Colonic mucosa (tissue), 4 donors: ENCODE data around the gene HDAC9. TPM values are rescaled to one million over a fixed set of nuclear protein-coding genes. Genes with fewer than 3 reads are reported as not detected.

Experiments
- DNase-seq: peaks from one replicate; pipeline ENCODE4 v3.0.0-alpha.2; 2020
- H3K27ac ChIP-seq: fragments of 200-600 bp; one replicate; pipeline ENCODE4 v1.8.0; 2021
- H3K27me3 ChIP-seq: fragments of 200-600 bp; one replicate; pipeline ENCODE4 v1.8.0; 2021
- H3K36me3 ChIP-seq: fragments of 200-600 bp; one replicate; pipeline ENCODE4 v1.8.0; 2021
- H3K4me1 ChIP-seq: fragments of 200-600 bp; one replicate; pipeline ENCODE4 v1.8.0; 2021; ENCODE audit warnings: mild to moderate bottlenecking
- H3K4me3 ChIP-seq: fragments of 200-600 bp; one replicate; pipeline ENCODE4 v1.8.0; 2021
- H3K9ac ChIP-seq, 2 donors: one replicate each; pipeline ENCODE4 v1.7.0; 2013; ENCODE audit warnings: control low read depth in 2 of 2, low read depth in 2 of 2, low read length in 2 of 2
- H3K9me3 ChIP-seq: fragments of 200-600 bp; one replicate; pipeline ENCODE4 v1.8.0; 2021
- intact Hi-C: fragments of 100-400 bp; cut with DNase I; formaldehyde crosslinking; loops from one replicate; pipeline ENCODE4 v1.14.1; 2022
- total RNA-seq, 2 donors: library from RNA; stranded (reverse); fragmentation: NEBNext Ultra II Directional in 1 of 2; extraction: Animal tissue kit (Norgen Biotek cat#: 25700) in 1 of 2; gene quantifications; one replicate each; pipeline ENCODE4 v1.2.1, GENCODE V29; 2021
- TF ChIP-seq, protein P1 (sequence below): fragments of 200-600 bp; IDR thresholded peaks from one replicate; pipeline ENCODE4 v1.8.0; 2022; ENCODE audit warnings: antibody characterized with exemption, mild to moderate bottlenecking
- donor health status: healthy.
- donor health status: DM: no; HTN: no; CAD: no.
- donor health status: DM: no; HTN: no; CAD: no.

Gene HDAC9
- total RNA-seq, 2 donors from 2014 or later = 2.6 to 8.7 TPM

DNA sequence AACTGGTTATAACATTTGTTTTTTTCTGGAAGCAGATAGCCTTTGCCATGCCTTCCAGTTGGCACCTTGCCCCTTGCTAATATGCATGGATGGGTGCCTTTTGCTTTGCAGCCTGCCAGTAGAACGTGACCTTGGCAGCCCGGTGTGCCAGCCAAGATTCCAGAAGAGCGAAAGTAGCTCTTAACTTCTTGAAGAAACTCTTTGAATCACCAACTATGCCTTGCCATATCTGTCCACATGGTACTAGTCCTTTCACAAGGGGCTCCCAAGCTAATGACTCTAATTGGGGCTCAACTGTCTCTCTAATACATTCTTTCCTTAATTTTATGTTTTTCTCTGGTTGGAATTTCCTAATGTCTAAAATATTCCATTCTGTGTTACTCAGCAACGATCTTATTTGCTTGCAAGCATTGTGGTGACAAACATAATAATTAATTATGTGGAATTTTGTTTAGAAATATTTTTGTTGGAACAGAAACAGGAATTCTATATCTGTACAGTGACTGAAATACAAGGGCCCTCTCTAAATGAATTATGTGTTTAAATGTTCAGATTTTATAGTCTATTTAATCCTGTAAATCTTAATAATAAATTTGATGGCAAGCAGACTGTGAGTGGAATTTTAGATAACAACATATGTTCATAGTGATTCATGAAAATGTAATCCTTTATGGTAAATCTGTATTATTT is 45.8 kb downstream of the HDAC9 start:
- intact Hi-C loops = no loop called here
- H3K9ac ChIP-seq = no peak overlapping the region
- no peaks in the 10 kb centered on the region for H3K36me3 ChIP-seq
- H3K4me3 ChIP-seq = no peak overlapping the region
- no peaks in the 10 kb centered on the region for H3K9me3 ChIP-seq
- H3K4me1 ChIP-seq = no peaks in the 10 kb centered on the region
- TF ChIP-seq, protein P1, sequence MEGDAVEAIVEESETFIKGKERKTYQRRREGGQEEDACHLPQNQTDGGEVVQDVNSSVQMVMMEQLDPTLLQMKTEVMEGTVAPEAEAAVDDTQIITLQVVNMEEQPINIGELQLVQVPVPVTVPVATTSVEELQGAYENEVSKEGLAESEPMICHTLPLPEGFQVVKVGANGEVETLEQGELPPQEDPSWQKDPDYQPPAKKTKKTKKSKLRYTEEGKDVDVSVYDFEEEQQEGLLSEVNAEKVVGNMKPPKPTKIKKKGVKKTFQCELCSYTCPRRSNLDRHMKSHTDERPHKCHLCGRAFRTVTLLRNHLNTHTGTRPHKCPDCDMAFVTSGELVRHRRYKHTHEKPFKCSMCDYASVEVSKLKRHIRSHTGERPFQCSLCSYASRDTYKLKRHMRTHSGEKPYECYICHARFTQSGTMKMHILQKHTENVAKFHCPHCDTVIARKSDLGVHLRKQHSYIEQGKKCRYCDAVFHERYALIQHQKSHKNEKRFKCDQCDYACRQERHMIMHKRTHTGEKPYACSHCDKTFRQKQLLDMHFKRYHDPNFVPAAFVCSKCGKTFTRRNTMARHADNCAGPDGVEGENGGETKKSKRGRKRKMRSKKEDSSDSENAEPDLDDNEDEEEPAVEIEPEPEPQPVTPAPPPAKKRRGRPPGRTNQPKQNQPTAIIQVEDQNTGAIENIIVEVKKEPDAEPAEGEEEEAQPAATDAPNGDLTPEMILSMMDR = no peak
- H3K27ac ChIP-seq = no peak overlapping the region
- H3K27me3 ChIP-seq = no peaks in the 10 kb centered on the region
- DNase-seq = no peak

DNA sequence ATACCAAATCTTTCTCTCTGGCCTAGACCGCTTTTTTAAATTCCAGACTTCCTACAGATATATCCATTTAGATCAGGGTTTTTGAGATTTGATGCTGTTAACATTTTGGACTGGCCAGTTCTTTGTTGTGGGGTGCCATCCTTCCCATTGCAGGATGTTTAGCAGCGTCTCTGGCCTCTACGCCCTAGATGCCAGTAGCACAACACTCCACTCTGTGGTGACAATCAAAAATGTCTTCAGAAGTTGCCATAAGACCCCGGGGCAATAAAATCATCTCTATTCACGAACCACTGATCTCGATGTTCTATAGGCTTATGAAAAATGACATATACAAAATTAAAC is 46.3 kb downstream of the HDAC9 start:
- no peaks in the 10 kb centered on the region for H3K9me3 ChIP-seq
- H3K27me3 ChIP-seq = no peaks in the 10 kb centered on the region
- H3K4me3 ChIP-seq = no peak overlapping the region
- no peak overlapping the region for H3K9ac ChIP-seq
- intact Hi-C loops = no loop called here
- TF ChIP-seq, protein P1 = no peak
- peak overlapping the region; percentile 9 for H3K27ac ChIP-seq
- no peak for DNase-seq
- H3K36me3 ChIP-seq = no peaks in the 10 kb centered on the region
- no peaks in the 10 kb centered on the region for H3K4me1 ChIP-seq

DNA sequence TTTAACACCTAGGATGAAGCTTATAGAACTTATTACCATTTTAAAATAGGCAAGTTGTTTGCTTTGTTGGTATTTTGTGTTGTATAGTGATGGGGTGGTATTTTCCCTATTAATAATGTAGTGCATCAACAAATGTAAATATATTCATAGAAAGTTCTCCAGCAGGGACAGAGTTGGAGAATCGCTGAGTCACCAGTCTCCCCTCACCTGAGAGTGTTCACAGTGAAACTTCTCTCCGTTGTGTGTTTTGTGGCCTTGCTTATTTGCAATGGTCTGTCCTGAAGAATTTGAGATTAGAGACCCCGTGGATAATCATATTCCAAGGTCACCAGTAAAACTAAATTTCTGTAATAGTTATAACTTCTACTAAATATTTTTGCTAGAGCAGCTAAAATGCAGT is 51.0 kb downstream of the HDAC9 start:
- Histone ChIP-seq H3K9ac (no peak overlapping the region), H3K27me3 (no peaks in the 10 kb centered on the region), H3K27ac (no peak overlapping the region), H3K9me3 (no peaks in the 10 kb centered on the region), H3K36me3 (no peaks in the 10 kb centered on the region), H3K4me1 (no peaks in the 10 kb centered on the region), H3K4me3 (no peak overlapping the region)
- intact Hi-C loops = no loop called here
- no peak for DNase-seq
- TF ChIP-seq, protein P1 = no peak

DNA sequence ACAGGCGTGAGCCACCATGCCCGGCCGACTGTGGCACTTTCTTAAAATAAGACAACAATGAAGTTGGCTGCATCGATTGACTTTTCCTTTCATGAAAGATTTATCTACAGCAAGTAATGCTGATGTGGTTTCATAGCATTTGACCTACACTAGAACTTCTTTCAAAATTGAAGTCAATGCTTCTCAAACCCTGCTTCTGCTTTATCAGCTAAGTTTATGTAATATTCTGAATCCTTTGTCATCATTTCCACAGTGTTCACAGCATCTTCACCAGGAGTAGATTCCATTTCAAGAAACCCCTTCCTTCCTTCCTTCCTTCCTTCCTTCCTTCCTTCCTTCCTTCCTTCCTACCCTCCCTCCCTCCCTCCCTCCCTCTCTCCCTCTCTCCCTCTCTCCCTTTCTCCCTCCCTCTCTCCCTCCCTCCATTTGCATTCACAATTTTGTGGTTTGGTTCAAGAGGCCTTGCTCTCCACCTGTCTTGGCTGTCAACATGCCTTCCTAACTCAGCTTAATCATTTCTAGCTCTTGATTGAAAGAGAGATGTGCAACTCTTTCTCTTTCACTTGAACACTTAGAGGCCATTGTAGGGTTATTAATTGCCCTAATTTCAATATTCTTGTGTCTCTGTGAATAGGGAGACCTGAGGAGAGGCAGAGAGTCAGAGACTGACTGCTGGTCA is 52.1 kb downstream of the HDAC9 start:
- Histone ChIP-seq H3K27ac (no peak overlapping the region), H3K36me3 (no peaks in the 10 kb centered on the region), H3K27me3 (no peaks in the 10 kb centered on the region), H3K9me3 (no peaks in the 10 kb centered on the region), H3K9ac (no peak overlapping the region), H3K4me1 (no peaks in the 10 kb centered on the region), H3K4me3 (no peak overlapping the region)
- intact Hi-C loops = no loop called here
- TF ChIP-seq, protein P1 = no peak
- DNase-seq = no peak

DNA sequence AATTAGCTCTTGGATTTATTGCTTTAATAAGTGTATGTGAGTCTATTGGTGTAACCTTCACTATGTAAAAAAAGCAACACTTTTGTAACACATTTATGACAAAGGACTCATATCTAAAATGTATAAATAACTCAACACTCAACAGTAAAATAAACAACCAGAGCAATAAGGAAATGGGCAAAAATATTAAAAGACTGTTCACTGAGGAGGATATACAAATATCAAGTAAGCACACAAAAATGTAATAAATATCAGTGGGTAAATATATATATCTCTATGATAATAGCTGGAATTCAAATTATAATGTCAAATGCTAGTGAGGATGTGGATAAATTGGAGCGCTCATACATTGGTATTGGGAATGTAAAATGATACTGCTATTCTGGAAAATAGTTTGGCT is 53.0 kb downstream of the HDAC9 start:
- H3K4me3 ChIP-seq = no peak overlapping the region
- H3K36me3 ChIP-seq = no peaks in the 10 kb centered on the region
- H3K27ac ChIP-seq = no peak overlapping the region
- H3K9ac ChIP-seq = no peak overlapping the region
- H3K9me3 ChIP-seq = no peaks in the 10 kb centered on the region
- DNase-seq = no peak
- TF ChIP-seq, protein P1 = no peak
- H3K4me1 ChIP-seq = no peaks in the 10 kb centered on the region
- intact Hi-C loops = no loop called here
- no peaks in the 10 kb centered on the region for H3K27me3 ChIP-seq
